Measurements from ENCODE around the gene TIMM44. TPM values are rescaled to one million over a fixed set of nuclear protein-coding genes. Genes with fewer than 3 reads are reported as not detected.
A peak's percentile ranks its signal among the peaks of the same experiment; 100 is the strongest.

TIMM44 gene
- total and polyA plus RNA-seq, 11 donors, result 55.9 to 140 (median 72.9) TPM

- intact Hi-C loops (cut with DNase I), result no loop called here
- 90 to 92% (median 92%) methylated on average over 21 of the region's 21 CpGs for WGBS, 4 donors
- Histone ChIP-seq H3K27ac (no peak overlapping the region), H3K4me3 (no peak overlapping the region), H3K27me3 (no peaks in the 10 kb centered on the region), H3K9me3 (no peaks in the 10 kb centered on the region), H3K4me1 (peaks cover 0 to 10% (median under 1%) of the 10 kb centered on the region in 12 donors), H3K36me3 (peaks cover 19 to 100% (median 97%) of the 10 kb centered on the region in 9 donors)
- no peak for ATAC-seq
- peak in 1 of 5 donors; percentile 17 for DNase-seq
- TF ChIP-seq, protein P1, sequence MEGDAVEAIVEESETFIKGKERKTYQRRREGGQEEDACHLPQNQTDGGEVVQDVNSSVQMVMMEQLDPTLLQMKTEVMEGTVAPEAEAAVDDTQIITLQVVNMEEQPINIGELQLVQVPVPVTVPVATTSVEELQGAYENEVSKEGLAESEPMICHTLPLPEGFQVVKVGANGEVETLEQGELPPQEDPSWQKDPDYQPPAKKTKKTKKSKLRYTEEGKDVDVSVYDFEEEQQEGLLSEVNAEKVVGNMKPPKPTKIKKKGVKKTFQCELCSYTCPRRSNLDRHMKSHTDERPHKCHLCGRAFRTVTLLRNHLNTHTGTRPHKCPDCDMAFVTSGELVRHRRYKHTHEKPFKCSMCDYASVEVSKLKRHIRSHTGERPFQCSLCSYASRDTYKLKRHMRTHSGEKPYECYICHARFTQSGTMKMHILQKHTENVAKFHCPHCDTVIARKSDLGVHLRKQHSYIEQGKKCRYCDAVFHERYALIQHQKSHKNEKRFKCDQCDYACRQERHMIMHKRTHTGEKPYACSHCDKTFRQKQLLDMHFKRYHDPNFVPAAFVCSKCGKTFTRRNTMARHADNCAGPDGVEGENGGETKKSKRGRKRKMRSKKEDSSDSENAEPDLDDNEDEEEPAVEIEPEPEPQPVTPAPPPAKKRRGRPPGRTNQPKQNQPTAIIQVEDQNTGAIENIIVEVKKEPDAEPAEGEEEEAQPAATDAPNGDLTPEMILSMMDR (IDR thresholded peaks at IDR 0.05), result no peak
- no peak for TF ChIP-seq POLR2A (IDR thresholded peaks at IDR 0.05)
These were observed 8.7 kb downstream of the TIMM44 start for GRCh38 chr19:7934766-7935165.

DNA sequence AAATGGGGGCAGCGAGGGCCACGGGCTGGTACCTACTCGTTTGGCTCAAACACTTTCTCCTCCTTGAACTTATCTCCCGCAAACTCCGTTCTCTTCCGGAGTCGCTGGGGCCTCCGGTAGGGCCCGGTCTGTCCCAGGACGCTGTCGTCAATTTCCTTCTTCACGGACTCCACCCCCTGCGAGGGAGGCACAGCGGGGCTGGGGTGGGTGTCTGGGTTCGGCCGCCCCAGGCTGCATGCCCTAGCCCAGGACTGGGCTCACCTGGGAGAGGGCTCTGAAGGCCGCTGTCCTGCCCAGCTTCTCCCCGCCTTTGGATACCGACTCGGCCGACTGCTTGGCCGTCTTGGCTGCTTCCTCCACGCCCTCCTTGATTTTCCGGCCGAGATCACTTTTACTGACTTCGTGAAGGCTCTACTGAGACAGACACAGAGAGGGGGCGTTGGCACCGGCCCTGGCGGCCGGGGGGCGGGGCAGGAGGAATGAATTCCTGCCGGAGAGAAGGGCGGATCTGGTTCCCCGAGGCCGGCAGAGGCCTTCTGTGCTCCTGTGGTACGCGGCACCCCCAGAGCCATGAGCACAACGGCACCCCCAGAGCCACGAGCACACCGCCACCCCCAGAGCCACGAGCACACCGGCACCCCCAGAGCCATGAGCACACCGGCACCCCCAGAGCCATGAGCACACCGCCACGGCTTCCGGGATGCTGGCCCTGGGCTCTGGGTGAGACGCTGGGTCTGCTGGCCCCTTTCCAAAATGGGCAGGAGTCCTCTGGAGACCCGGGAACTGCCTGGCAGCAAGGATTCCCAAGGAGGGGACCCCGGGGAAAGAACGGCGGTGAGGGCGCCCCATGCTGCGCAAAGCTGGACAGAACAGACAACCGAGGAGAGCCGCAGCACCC lies 9.4 kb downstream of the TIMM44 start:
- Histone ChIP-seq H3K9me3 (no peaks in the 10 kb centered on the region), H3K27ac (peak overlapping the region in 1 of 12 donors; percentile 34), H3K27me3 (no peaks in the 10 kb centered on the region), H3K36me3 (peaks cover 19 to 94% (median 90%) of the 10 kb centered on the region in 9 donors), H3K4me3 (no peak overlapping the region), H3K4me1 (peaks cover 0 to 15% (median 4%) of the 10 kb centered on the region in 12 donors)
- TF ChIP-seq, protein P1 (IDR thresholded peaks at IDR 0.05), result peak in 1 of 12 donors; percentile 0
- TF ChIP-seq POLR2A (IDR thresholded peaks at IDR 0.05), result no peak
- intact Hi-C loops (cut with DNase I), result no loop called here
- WGBS, 4 donors, result 82 to 91% (median 89%) methylated on average over 46 to 55 of the region's 55 CpGs
- DNase-seq (peak in 2 of 5 donors; percentile 20 to 23), ATAC-seq (no peak)

DNA sequence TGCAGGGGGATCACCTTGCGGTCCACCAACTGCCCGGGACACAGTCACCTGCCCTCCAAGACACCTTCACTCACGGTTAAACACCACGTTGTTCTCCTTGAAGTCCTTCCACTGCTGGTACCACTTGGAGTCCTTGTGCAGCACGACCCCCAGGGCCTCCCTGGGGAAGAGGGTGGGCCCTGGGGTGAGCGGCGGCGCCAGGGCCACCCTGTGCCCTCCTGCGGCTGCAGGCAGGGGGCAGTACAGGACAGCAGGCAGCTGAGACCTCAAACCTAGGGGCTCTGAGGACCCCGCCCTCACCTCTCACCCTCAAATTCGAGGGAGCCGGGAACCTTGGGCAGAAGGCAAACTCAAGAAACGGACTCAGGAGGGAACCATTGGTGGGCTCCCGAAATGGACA lies 10.1 kb downstream of the TIMM44 start:
- H3K27ac ChIP-seq, result peak overlapping the region in 1 of 12 donors; percentile 34
- 84 to 90% (median 88%) methylated on average over 6 to 14 of the region's 14 CpGs for WGBS, 4 donors
- no peaks in the 10 kb centered on the region for H3K27me3 ChIP-seq

DNA sequence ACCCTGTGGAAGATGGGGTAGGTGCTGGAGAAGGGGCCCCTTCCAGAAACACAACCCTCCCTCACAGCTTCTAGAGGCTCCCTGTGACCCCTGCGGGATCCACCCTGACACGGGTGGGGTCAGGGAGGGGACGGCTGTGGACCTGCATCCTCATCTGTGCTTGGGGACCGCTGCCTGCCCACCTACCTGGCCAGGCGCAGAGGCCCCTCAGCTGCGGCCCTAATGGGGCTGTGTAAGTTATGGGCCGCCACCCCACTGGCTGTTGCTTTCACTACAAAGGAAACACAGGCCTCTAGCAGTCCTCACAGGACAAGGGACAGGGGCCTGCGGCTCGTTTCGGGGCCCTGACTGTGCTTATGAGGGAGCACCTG lies 10.6 kb downstream of the TIMM44 start:
- Histone ChIP-seq H3K36me3 (peaks cover 19 to 82% (median 79%) of the 10 kb centered on the region in 9 donors), H3K27me3 (no peaks in the 10 kb centered on the region), H3K4me1 (peaks cover 0 to 24% (median 11%) of the 10 kb centered on the region in 12 donors), H3K27ac (peak overlapping the region in 1 of 12 donors; percentile 85), H3K9me3 (no peaks in the 10 kb centered on the region), H3K4me3 (no peak overlapping the region)
- DNase-seq (no peak), ATAC-seq (no peak)
- intact Hi-C loops (cut with DNase I), result no loop called here
- TF ChIP-seq, protein P1 (IDR thresholded peaks at IDR 0.05), result no peak
- no peak for TF ChIP-seq POLR2A (IDR thresholded peaks at IDR 0.05)
- 87 to 96% (median 94%) methylated on average over 7 to 10 of the region's 10 CpGs for WGBS, 4 donors

More for the DNA sequence above, 10.1 kb downstream of the TIMM44 start:
- no peak for TF ChIP-seq POLR2A (IDR thresholded peaks at IDR 0.05)
- TF ChIP-seq, protein P1 (IDR thresholded peaks at IDR 0.05), result peak in 3 of 12 donors; percentile 10 to 18 (median 17)
- DNase-seq (no peak), ATAC-seq (no peak)
- intact Hi-C loops (cut with DNase I), result no loop called here
- Histone ChIP-seq H3K4me3 (no peak overlapping the region), H3K36me3 (peaks cover 19 to 87% (median 84%) of the 10 kb centered on the region in 9 donors), H3K9me3 (no peaks in the 10 kb centered on the region), H3K4me1 (peaks cover 0 to 19% (median 7%) of the 10 kb centered on the region in 12 donors)
